ENCODE measurements around the gene ZNF12. TPM values are rescaled to one million over a fixed set of nuclear protein-coding genes. Genes with fewer than 3 reads are reported as not detected.

ZNF12 gene
- total RNA-seq, 1 donor from 2014 or later: 16.1 TPM

- H3K27me3 ChIP-seq (ENCODE audit: control insufficient read depth, insufficient read depth, low read length): no peaks in the 10 kb centered on the region
- DNase-seq (ENCODE audit: low read depth): no peak
- H3K4me3 ChIP-seq (ENCODE audit: low read depth, low read length): no peak overlapping the region
- H3K36me3 ChIP-seq (ENCODE audit: control insufficient read depth, insufficient read depth, low read length): no peaks in the 10 kb centered on the region
- TF ChIP-seq CTCF (IDR thresholded peaks at IDR 0.05; ENCODE audit: insufficient read depth, low read length, poor library complexity, severe bottlenecking): no peak
Measured at GRCh38 chr7:6639627-6640026, 67.1 kb downstream of the ZNF12 start.

GRCh38 chr7:6639032-6639431, 67.7 kb downstream of the ZNF12 start:
- H3K4me3 ChIP-seq (ENCODE audit: low read depth, low read length): no peak overlapping the region
- H3K27me3 ChIP-seq (ENCODE audit: control insufficient read depth, insufficient read depth, low read length): no peaks in the 10 kb centered on the region
- H3K36me3 ChIP-seq (ENCODE audit: control insufficient read depth, insufficient read depth, low read length): no peaks in the 10 kb centered on the region
- no peak for TF ChIP-seq CTCF (IDR thresholded peaks at IDR 0.05; ENCODE audit: insufficient read depth, low read length, poor library complexity, severe bottlenecking)
- no peak for DNase-seq (ENCODE audit: low read depth)

Other genes with a start within 250 kb of the ZNF12 start
- 92.3 and 110 TPM in 2 replicates for gene KDELR2, start 222.8 kb downstream of the ZNF12 start, total RNA-seq
- gene GRID2IP, start 155.5 kb downstream of the ZNF12 start, total RNA-seq: 0.13 TPM in 1 of 2 replicates, not detected in the other
- 53.5 and 66.6 TPM in 2 replicates for gene ZDHHC4, start 129.5 kb downstream of the ZNF12 start, total RNA-seq
- 36.0 and 44.2 TPM in 2 replicates for gene INTS15, start 116.9 kb downstream of the ZNF12 start, total RNA-seq
- gene ZNF853, start 91.3 kb downstream of the ZNF12 start, total RNA-seq: 25.7 and 36.3 TPM in 2 replicates
- gene ZNF316, start 69.6 kb downstream of the ZNF12 start, total RNA-seq: 24.9 and 26.2 TPM in 2 replicates
- gene RSPH10B2, start 47.2 kb upstream of the ZNF12 start, total RNA-seq: 0.96 TPM in 1 of 2 replicates, not detected in the other
- gene CCZ1B, start 119.3 kb upstream of the ZNF12 start, total RNA-seq: 29.2 TPM in 2 replicates